Measurements from ENCODE around the gene MASP1. TPM values are rescaled to one million over a fixed set of nuclear protein-coding genes. Genes with fewer than 3 reads are reported as not detected.

The MASP1 gene
- polyA plus RNA-seq, 2 of the 4 experiments (the other 2 are of a cell fraction): 0.18 TPM; not detected in 1

GRCh38 chr3:187327845-187328244 is 36.3 kb upstream of the MASP1 start:
- DNase-seq (ENCODE audit: low read depth in 1 of 2, low spot score in 1 of 2): no peak
- H3K27ac ChIP-seq: no peak overlapping the region
- no peaks in the 10 kb centered on the region for H3K9me3 ChIP-seq
- WGBS (ENCODE audit: missing lambda C conversion rate): 31% methylated on average over 2 of the region's 2 CpGs
- FAIRE-seq: no peak
- no peak for ATAC-seq
- no peaks in the 10 kb centered on the region for H3K4me1 ChIP-seq
- H3K4me2 ChIP-seq: no peak overlapping the region
- H3K4me3 ChIP-seq: no peak overlapping the region
- ChIA-PET POLR2A (no interaction called here), CTCF (interaction anchor here (5.4 to 18.4 kb wide), 2 partner anchors 9 to 350 kb away, joined by 37 to 564 read pairs; partner anchors contain the start of gene SST)
- TF ChIP-seq CBX8 (IDR thresholded peaks at IDR 0.05) (no peak), ESRRA (IDR thresholded peaks at IDR 0.05; ENCODE audit: borderline replicate concordance, low read length) (no peak), EHF (CRISPR knock-in tag; IDR thresholded peaks at IDR 0.05) (no peak), HOXA7 (CRISPR knock-in tag; IDR thresholded peaks at IDR 0.05) (no peak), CEBPB (IDR thresholded peaks at IDR 0.05) (no peak), RARB (CRISPR knock-in tag; IDR thresholded peaks at IDR 0.05) (no peak)
- TF ChIP-seq, protein P1, sequence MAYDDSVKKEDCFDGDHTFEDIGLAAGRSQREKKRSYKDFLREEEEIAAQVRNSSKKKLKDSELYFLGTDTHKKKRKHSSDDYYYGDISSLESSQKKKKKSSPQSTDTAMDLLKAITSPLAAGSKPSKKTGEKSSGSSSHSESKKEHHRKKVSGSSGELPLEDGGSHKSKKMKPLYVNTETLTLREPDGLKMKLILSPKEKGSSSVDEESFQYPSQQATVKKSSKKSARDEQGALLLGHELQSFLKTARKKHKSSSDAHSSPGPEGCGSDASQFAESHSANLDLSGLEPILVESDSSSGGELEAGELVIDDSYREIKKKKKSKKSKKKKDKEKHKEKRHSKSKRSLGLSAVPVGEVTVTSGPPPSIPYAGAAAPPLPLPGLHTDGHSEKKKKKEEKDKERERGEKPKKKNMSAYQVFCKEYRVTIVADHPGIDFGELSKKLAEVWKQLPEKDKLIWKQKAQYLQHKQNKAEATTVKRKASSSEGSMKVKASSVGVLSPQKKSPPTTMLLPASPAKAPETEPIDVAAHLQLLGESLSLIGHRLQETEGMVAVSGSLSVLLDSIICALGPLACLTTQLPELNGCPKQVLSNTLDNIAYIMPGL (CRISPR knock-in tag; IDR thresholded peaks at IDR 0.05; ENCODE audit: borderline replicate concordance): no peak

- no peak for FAIRE-seq
- no peaks in the 10 kb centered on the region for H3K4me1 ChIP-seq
- TF ChIP-seq SMC3 (IDR thresholded peaks at IDR 0.05) (no peak), ELK1 (IDR thresholded peaks at IDR 0.05; ENCODE audit: low read depth, low read length) (no peak), HOXA7 (CRISPR knock-in tag; IDR thresholded peaks at IDR 0.05) (no peak), FOXS1 (CRISPR knock-in tag; IDR thresholded peaks at IDR 0.05) (no peak), NFE2L2 (conservative IDR thresholded peaks at IDR 0.05; ENCODE audit: low read length) (no peak), NPAS2 (CRISPR knock-in tag; IDR thresholded peaks at IDR 0.05; ENCODE audit: borderline replicate concordance) (no peak), KDM1A (IDR thresholded peaks at IDR 0.05; ENCODE audit: low read depth) (no peak), POLR2AphosphoS2 (conservative IDR thresholded peaks at IDR 0.05; ENCODE audit: low read length) (no peak), ZFP36 (IDR thresholded peaks at IDR 0.05; ENCODE audit: borderline replicate concordance, partially characterized antibody) (no peak)
- TF ChIP-seq, protein P2, sequence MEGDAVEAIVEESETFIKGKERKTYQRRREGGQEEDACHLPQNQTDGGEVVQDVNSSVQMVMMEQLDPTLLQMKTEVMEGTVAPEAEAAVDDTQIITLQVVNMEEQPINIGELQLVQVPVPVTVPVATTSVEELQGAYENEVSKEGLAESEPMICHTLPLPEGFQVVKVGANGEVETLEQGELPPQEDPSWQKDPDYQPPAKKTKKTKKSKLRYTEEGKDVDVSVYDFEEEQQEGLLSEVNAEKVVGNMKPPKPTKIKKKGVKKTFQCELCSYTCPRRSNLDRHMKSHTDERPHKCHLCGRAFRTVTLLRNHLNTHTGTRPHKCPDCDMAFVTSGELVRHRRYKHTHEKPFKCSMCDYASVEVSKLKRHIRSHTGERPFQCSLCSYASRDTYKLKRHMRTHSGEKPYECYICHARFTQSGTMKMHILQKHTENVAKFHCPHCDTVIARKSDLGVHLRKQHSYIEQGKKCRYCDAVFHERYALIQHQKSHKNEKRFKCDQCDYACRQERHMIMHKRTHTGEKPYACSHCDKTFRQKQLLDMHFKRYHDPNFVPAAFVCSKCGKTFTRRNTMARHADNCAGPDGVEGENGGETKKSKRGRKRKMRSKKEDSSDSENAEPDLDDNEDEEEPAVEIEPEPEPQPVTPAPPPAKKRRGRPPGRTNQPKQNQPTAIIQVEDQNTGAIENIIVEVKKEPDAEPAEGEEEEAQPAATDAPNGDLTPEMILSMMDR (IDR thresholded peaks at IDR 0.05): no peak
- no peaks in the 10 kb centered on the region for H3K9me3 ChIP-seq
- whole genome bisulfite sequencing (ENCODE audit: missing lambda C conversion rate): 7% methylated on average over 5 of the region's 5 CpGs
- no peak for DNase-seq (ENCODE audit: low read depth in 1 of 2, low spot score in 1 of 2)
- ChIA-PET CTCF (interaction anchor here (18.4 kb wide), 1 partner anchor 352 kb away, joined by 564 read pairs; the partner anchor contains the start of gene SST), POLR2A (no interaction called here)
- H3K4me2 ChIP-seq: no peak overlapping the region
- no peak overlapping the region for H3K27ac ChIP-seq
- no peak overlapping the region for H3K4me3 ChIP-seq
- ATAC-seq: no peak
Measured at GRCh38 chr3:187325632-187326031, 34.1 kb upstream of the MASP1 start.

DNA sequence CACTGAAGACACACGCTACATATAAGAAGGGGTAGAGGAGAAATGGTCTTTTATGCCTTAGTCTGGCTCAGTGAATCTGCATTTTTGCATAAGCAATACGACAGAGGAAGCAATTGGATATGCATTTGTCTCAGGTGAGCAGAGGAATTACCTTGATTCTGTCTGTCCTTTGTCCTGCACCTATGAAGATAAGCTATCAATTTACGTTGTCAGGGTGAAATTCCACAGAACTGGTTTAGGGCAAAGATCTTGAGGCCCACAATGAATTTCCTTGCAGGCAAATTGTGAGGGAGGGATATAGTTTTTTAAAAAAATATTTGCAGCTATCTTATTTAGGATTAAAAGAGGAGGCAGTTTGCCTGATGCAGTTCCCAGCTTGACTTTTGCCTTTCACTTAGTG is 31.6 kb upstream of the MASP1 start:
- no peak overlapping the region for H3K4me3 ChIP-seq
- POLR2A ChIA-PET: no interaction called here
- CTCF ChIA-PET: interaction anchor here (1.4 to 18.4 kb wide), 2 partner anchors 103 to 354 kb away, joined by 3 to 564 read pairs; partner anchors contain the start of gene SST
- H3K4me2 ChIP-seq: no peak overlapping the region
- DNase-seq (ENCODE audit: low read depth in 1 of 2, low spot score in 1 of 2) (no peak), ATAC-seq (no peak), FAIRE-seq (no peak)
- peaks cover 6% of the 10 kb centered on the region; the same call in 1 of the 3 replicates for H3K4me1 ChIP-seq
- H3K27ac ChIP-seq: no peak overlapping the region
- WGBS (ENCODE audit: missing lambda C conversion rate): 22% methylated on average over 3 of the region's 3 CpGs
- TF ChIP-seq RAD21 (conservative IDR thresholded peaks at IDR 0.05 in 1 of 2, IDR thresholded peaks at IDR 0.05 in 1 of 2): no peak
- no peak for TF ChIP-seq CHD4 (IDR thresholded peaks at IDR 0.05; ENCODE audit: borderline replicate concordance)
- TF ChIP-seq NR3C1 (IDR thresholded peaks at IDR 0.05): no peak
- no peak for TF ChIP-seq EHMT2 (IDR thresholded peaks at IDR 0.05; ENCODE audit: low read depth)
- TF ChIP-seq POLR2A (IDR thresholded peaks at IDR 0.05; ENCODE audit: low read length): no peak
- TF ChIP-seq MYC (IDR thresholded peaks at IDR 0.05; ENCODE audit: borderline replicate concordance, low read length): no peak
- TF ChIP-seq, protein P2 (IDR thresholded peaks at IDR 0.05): no peak
- TF ChIP-seq KDM1A (IDR thresholded peaks at IDR 0.05; ENCODE audit: low read depth): no peak
- no peak for TF ChIP-seq RARB (CRISPR knock-in tag; IDR thresholded peaks at IDR 0.05)
- TF ChIP-seq SREBF2 (IDR thresholded peaks at IDR 0.05): no peak
- no peak for TF ChIP-seq SMC3 (IDR thresholded peaks at IDR 0.05)
- no peaks in the 10 kb centered on the region for H3K9me3 ChIP-seq
